ENCODE results near the gene PLN.

Gene PLN

DNA sequence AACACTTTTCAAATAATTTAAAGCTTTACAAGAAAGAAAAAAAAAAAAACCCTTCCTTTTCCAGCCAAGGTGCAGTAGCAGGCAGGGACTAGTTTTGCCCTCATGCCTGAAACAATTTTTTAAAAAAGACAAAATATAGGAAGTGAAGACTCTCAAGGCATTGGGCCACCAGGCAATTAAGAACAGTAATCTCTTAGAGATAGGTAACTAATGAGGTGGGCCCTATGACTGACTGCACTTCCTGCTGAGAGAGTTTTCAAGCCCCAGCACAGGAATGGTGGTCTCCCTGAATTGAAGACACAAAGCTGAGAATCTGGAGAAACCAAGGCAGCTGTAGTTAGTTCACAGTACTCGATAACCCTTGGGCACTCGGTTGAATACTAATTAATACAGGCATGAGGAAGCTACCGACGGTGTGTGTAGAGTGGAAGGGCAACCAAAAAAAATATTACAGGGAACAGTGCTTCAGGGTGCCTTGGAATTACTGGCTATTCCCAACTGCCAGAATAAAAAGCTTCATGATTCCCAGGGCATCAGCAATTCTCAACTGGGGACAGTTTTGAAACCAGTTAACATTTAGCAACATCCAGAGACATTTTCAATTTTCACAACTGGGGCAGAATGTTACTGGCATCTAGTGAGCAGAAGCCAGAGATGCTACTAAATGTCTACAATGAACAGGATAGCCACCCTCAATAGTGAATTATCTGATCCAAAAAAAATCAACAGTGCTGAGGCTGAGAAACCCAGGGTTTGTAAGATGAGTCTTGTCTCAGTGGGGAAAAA lies 36.0 kb upstream of the PLN start:
- Histone ChIP-seq H3K27me3 (replicated peaks; ENCODE audit: control insufficient read depth, insufficient read depth, low read length, poor library complexity, severe bottlenecking) (no peaks in the 10 kb centered on the region), H3K4me1 (ENCODE audit: control insufficient read depth, insufficient read depth, low read length, poor library complexity, severe bottlenecking) (no peaks in the 10 kb centered on the region), H3K4me3 (ENCODE audit: insufficient read depth, low read depth, low read length, poor library complexity, severe bottlenecking) (no peak overlapping the region), H3K27ac (ENCODE audit: insufficient read depth, low read length, poor library complexity, severe bottlenecking) (no peak overlapping the region), H3K36me3 (ENCODE audit: control insufficient read depth, insufficient read depth, low read length) (peaks cover 3% of the 10 kb centered on the region), H3K9me3 (ENCODE audit: control insufficient read depth, low read length) (no peaks in the 10 kb centered on the region)
- no peak for DNase-seq

DNA sequence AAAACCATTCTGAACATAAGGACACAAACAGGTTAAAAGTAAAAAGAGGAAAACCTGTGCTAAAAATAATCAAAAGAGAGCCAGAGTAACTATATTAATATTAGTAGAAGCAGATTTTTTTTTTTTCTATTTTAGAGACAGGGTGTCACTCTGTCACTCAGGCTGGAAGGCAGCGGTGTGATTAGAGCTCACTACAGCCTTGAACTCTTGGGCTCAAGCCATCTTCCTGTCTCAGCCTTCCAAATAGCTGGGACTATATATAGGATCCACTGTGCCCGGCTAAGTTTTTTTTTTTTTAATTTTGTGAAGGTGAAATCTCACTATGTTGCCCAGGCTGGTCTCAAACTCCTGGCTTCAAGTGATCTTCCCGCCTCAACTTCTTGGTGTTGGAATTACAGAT lies 33.4 kb upstream of the PLN start:
- Histone ChIP-seq H3K27ac (ENCODE audit: insufficient read depth, low read length, poor library complexity, severe bottlenecking) (no peak overlapping the region), H3K4me3 (ENCODE audit: insufficient read depth, low read depth, low read length, poor library complexity, severe bottlenecking) (no peak overlapping the region), H3K36me3 (ENCODE audit: control insufficient read depth, insufficient read depth, low read length) (peaks cover 3% of the 10 kb centered on the region), H3K4me1 (ENCODE audit: control insufficient read depth, insufficient read depth, low read length, poor library complexity, severe bottlenecking) (no peaks in the 10 kb centered on the region), H3K27me3 (replicated peaks; ENCODE audit: control insufficient read depth, insufficient read depth, low read length, poor library complexity, severe bottlenecking) (no peaks in the 10 kb centered on the region), H3K9me3 (ENCODE audit: control insufficient read depth, low read length) (no peaks in the 10 kb centered on the region)
- DNase-seq, result no peak

DNA sequence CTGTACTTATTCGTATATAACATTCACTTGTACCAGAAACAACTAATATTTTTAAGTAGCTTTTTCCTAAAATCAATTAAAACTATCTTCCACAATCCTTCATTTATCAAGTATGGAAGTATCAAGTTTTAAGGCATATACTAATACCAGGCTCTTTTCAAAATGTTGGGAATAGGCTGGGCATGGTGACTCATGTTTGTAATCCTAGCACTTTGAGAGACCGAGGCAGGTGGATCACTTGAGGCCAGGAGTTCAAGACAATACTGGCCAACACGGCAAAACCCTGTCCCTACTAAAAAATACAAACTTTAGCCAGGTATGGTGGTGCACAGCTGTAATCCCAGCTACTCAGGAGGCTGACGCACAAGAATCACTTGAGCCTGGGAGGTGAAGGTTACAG lies 25.7 kb upstream of the PLN start:
- H3K27ac ChIP-seq (ENCODE audit: insufficient read depth, low read length, poor library complexity, severe bottlenecking), result no peak overlapping the region
- peaks cover 14% of the 10 kb centered on the region for H3K36me3 ChIP-seq (ENCODE audit: control insufficient read depth, insufficient read depth, low read length)
- peaks cover 4% of the 10 kb centered on the region for H3K4me1 ChIP-seq (ENCODE audit: control insufficient read depth, insufficient read depth, low read length, poor library complexity, severe bottlenecking)
- no peak for DNase-seq
- no peak overlapping the region for H3K4me3 ChIP-seq (ENCODE audit: insufficient read depth, low read depth, low read length, poor library complexity, severe bottlenecking)
- H3K9me3 ChIP-seq (ENCODE audit: control insufficient read depth, low read length), result no peaks in the 10 kb centered on the region
- no peaks in the 10 kb centered on the region for H3K27me3 ChIP-seq (replicated peaks; ENCODE audit: control insufficient read depth, insufficient read depth, low read length, poor library complexity, severe bottlenecking)

DNA sequence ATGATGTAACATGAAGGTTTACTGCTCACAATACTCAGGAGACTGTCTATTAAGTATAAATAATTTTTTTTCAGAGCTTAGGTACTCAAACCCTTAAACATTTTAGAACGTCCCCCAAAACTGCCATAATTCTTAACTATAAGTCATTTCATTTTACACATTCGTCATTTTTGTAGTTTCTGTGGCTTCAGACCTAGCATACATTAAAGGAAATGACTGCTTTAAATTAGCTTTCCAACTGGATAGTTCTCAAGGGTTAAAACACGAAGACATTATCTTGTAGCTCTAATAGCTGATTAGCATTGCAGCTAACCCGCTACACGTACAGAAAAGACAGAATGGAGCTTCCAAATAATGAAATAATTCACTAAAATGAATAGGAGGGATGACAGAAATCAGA lies 24.9 kb upstream of the PLN start:
- no peaks in the 10 kb centered on the region for H3K27me3 ChIP-seq (replicated peaks; ENCODE audit: control insufficient read depth, insufficient read depth, low read length, poor library complexity, severe bottlenecking)
- DNase-seq, result no peak
- peaks cover 4% of the 10 kb centered on the region for H3K4me1 ChIP-seq (ENCODE audit: control insufficient read depth, insufficient read depth, low read length, poor library complexity, severe bottlenecking)
- H3K27ac ChIP-seq (ENCODE audit: insufficient read depth, low read length, poor library complexity, severe bottlenecking), result no peak overlapping the region
- H3K9me3 ChIP-seq (ENCODE audit: control insufficient read depth, low read length), result no peaks in the 10 kb centered on the region
- no peak overlapping the region for H3K4me3 ChIP-seq (ENCODE audit: insufficient read depth, low read depth, low read length, poor library complexity, severe bottlenecking)
- H3K36me3 ChIP-seq (ENCODE audit: control insufficient read depth, insufficient read depth, low read length), result peaks cover 14% of the 10 kb centered on the region

DNA sequence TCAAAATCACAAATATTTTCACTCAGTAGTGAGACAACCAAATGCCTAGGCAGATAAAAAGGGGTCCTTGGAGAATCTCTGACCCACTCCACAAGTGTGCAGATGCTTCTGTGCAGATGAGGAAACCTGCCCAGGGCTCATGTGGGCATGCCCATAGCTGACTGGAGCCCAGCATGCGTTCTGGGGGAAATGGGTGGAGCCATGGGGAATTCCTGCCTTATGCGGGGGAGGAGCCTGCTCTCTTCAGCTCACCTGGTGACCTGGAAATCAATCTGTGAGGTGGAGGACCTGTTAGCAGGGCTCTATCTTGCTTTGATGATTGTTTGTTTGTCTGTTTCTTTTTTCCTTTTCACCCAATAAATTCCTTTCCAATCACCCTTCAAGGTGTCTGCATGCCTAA lies 23.4 kb upstream of the PLN start:
- H3K9me3 ChIP-seq (ENCODE audit: control insufficient read depth, low read length), result no peaks in the 10 kb centered on the region
- peaks cover 14% of the 10 kb centered on the region for H3K36me3 ChIP-seq (ENCODE audit: control insufficient read depth, insufficient read depth, low read length)
- H3K4me1 ChIP-seq (ENCODE audit: control insufficient read depth, insufficient read depth, low read length, poor library complexity, severe bottlenecking), result peaks cover 4% of the 10 kb centered on the region
- H3K27ac ChIP-seq (ENCODE audit: insufficient read depth, low read length, poor library complexity, severe bottlenecking), result no peak overlapping the region
- no peak for DNase-seq
- H3K4me3 ChIP-seq (ENCODE audit: insufficient read depth, low read depth, low read length, poor library complexity, severe bottlenecking), result no peak overlapping the region
- no peaks in the 10 kb centered on the region for H3K27me3 ChIP-seq (replicated peaks; ENCODE audit: control insufficient read depth, insufficient read depth, low read length, poor library complexity, severe bottlenecking)

DNA sequence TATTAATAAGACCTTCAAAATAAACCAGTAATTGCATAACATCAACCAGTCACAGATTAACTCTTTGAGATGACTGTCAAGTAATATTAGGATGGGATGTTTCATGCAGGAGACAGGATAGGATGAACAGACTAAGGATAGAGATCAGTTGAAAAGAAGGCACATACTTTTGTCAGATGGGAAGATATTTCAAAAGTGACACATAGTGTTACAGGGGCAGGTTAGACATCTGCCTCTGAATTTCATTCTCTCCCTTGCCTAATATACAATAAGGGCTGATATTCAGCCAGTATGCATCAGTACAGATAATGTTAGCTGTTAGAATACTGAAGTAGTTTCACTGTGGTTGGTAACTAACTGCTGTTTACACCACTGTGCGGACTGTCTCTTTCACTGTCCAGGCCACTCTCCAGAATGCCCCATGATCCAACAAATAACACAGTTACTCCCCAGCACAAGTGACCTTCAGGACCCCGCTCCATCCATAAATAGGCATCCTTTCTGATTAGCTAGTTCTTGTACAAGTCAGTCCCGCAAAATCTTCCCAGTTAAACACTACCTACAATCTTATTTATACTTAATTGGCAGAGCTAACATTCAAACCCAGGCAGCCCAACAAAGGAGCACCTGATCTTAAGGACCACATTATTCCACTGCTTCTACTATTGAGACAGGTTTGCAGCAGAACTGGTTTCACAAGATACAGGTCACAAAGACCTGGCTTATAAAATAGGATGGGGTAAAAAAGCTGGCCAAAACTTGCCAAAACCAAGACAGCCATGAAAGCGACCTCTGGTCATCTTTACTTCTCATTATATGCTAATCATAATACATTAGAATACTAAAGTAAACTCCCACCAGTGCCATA lies 21.9 kb upstream of the PLN start:
- H3K4me3 ChIP-seq (ENCODE audit: insufficient read depth, low read depth, low read length, poor library complexity, severe bottlenecking), result no peak overlapping the region
- no peak for DNase-seq
- peaks cover 14% of the 10 kb centered on the region for H3K36me3 ChIP-seq (ENCODE audit: control insufficient read depth, insufficient read depth, low read length)
- H3K27me3 ChIP-seq (replicated peaks; ENCODE audit: control insufficient read depth, insufficient read depth, low read length, poor library complexity, severe bottlenecking), result no peaks in the 10 kb centered on the region
- H3K27ac ChIP-seq (ENCODE audit: insufficient read depth, low read length, poor library complexity, severe bottlenecking), result no peak overlapping the region
- H3K4me1 ChIP-seq (ENCODE audit: control insufficient read depth, insufficient read depth, low read length, poor library complexity, severe bottlenecking), result peaks cover 4% of the 10 kb centered on the region
- no peaks in the 10 kb centered on the region for H3K9me3 ChIP-seq (ENCODE audit: control insufficient read depth, low read length)

DNA sequence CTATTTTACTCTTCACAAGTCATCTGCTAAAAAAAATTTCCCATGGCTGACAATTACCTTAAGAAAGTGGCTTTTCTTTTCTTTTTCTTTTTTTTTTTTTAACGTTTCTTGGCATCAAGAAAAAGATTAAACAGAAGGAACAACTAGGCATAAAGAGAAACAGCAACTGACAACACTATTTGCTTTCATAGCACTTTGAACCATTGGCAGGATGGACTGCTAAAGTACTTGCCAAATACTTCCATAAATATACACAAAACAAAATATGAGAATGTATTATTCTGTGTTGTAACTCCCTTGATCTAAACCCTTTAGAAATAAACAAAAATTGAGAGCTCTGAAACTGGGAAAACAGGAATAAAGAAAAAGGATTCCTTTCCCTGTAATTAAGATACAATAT lies 20.0 kb upstream of the PLN start:
- no peak overlapping the region for H3K4me3 ChIP-seq (ENCODE audit: insufficient read depth, low read depth, low read length, poor library complexity, severe bottlenecking)
- H3K36me3 ChIP-seq (ENCODE audit: control insufficient read depth, insufficient read depth, low read length), result peaks cover 5% of the 10 kb centered on the region
- no peaks in the 10 kb centered on the region for H3K9me3 ChIP-seq (ENCODE audit: control insufficient read depth, low read length)
- no peaks in the 10 kb centered on the region for H3K27me3 ChIP-seq (replicated peaks; ENCODE audit: control insufficient read depth, insufficient read depth, low read length, poor library complexity, severe bottlenecking)
- DNase-seq, result no peak
- H3K27ac ChIP-seq (ENCODE audit: insufficient read depth, low read length, poor library complexity, severe bottlenecking), result no peak overlapping the region
- H3K4me1 ChIP-seq (ENCODE audit: control insufficient read depth, insufficient read depth, low read length, poor library complexity, severe bottlenecking), result peaks cover 4% of the 10 kb centered on the region

DNA sequence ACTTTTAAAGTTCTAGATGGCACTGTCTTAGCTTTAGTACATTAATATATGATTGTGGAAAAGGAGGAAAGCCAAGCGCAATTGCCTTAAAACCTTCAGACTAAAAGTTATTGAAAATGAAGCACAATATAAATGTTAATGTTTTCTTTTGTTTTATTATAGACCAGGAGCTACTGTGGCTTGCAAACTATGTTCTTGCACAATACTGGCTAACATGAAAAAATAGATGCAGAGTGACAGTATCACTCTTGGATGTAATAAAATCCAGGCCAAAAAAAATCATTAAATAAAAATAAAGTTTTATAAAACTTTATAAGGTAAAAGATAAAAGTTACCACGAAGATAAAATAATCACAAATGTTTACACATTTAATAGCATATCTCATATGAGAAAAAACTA lies 18.3 kb upstream of the PLN start:
- H3K27ac ChIP-seq (ENCODE audit: insufficient read depth, low read length, poor library complexity, severe bottlenecking), result no peak overlapping the region
- no peak overlapping the region for H3K4me3 ChIP-seq (ENCODE audit: insufficient read depth, low read depth, low read length, poor library complexity, severe bottlenecking)
- H3K27me3 ChIP-seq (replicated peaks; ENCODE audit: control insufficient read depth, insufficient read depth, low read length, poor library complexity, severe bottlenecking), result no peaks in the 10 kb centered on the region
- H3K9me3 ChIP-seq (ENCODE audit: control insufficient read depth, low read length), result no peaks in the 10 kb centered on the region
- peaks cover 2% of the 10 kb centered on the region for H3K4me1 ChIP-seq (ENCODE audit: control insufficient read depth, insufficient read depth, low read length, poor library complexity, severe bottlenecking)
- DNase-seq, result no peak
- H3K36me3 ChIP-seq (ENCODE audit: control insufficient read depth, insufficient read depth, low read length), result no peaks in the 10 kb centered on the region

DNA sequence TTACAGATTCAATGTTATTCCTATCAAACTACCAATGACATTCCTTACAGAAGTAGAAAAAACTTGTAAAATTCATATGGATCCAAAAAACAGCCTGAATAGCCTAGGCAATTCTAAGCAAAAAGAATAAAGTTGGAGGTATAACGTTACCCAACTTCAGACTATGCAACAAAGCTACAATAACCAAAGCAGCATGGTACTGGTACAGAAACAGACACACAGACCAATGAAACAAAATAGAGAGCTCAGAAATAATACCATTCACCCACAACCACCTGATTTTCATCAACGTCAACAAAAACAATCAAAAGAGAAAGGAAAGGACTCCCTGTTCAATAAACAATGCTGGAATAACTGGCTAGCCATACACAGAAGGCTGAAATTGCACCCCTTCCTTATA lies 17.2 kb upstream of the PLN start:
- no peaks in the 10 kb centered on the region for H3K27me3 ChIP-seq (replicated peaks; ENCODE audit: control insufficient read depth, insufficient read depth, low read length, poor library complexity, severe bottlenecking)
- DNase-seq, result no peak
- no peak overlapping the region for H3K27ac ChIP-seq (ENCODE audit: insufficient read depth, low read length, poor library complexity, severe bottlenecking)
- no peaks in the 10 kb centered on the region for H3K36me3 ChIP-seq (ENCODE audit: control insufficient read depth, insufficient read depth, low read length)
- no peaks in the 10 kb centered on the region for H3K9me3 ChIP-seq (ENCODE audit: control insufficient read depth, low read length)
- no peaks in the 10 kb centered on the region for H3K4me1 ChIP-seq (ENCODE audit: control insufficient read depth, insufficient read depth, low read length, poor library complexity, severe bottlenecking)
- no peak overlapping the region for H3K4me3 ChIP-seq (ENCODE audit: insufficient read depth, low read depth, low read length, poor library complexity, severe bottlenecking)

DNA sequence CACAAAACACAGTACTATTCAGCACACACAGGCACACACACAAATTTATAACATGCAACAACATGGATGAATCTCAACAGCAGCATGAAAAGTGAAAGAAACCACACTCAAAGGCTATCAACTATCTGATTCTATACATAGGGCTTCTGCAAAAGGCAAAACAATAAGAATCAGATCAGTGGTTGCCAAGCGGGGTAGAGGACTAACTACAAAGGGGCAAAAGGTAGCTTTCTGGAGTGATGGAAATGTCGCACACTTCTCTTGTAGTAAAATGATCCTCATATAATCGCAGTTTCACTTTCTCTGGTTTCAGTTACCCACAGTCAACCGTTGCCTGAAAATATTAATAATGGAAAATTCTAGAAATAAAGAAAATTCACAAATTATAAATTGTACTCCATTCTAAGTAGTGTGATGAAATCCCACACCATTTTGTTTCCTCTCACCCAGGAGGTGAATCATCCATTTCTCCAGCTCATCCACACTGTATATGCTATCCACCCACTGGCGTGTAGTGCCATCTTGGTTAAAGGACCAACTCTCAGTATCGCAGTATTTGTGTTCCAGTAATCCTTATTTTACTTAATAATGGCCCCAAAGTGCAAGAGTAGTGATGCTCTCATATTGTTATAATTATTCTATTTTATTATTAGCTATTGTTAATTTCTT lies 12.8 kb upstream of the PLN start:
- H3K9me3 ChIP-seq (ENCODE audit: control insufficient read depth, low read length), result no peaks in the 10 kb centered on the region
- H3K27me3 ChIP-seq (replicated peaks; ENCODE audit: control insufficient read depth, insufficient read depth, low read length, poor library complexity, severe bottlenecking), result no peaks in the 10 kb centered on the region
- no peak overlapping the region for H3K27ac ChIP-seq (ENCODE audit: insufficient read depth, low read length, poor library complexity, severe bottlenecking)
- H3K36me3 ChIP-seq (ENCODE audit: control insufficient read depth, insufficient read depth, low read length), result no peaks in the 10 kb centered on the region
- DNase-seq, result no peak
- no peaks in the 10 kb centered on the region for H3K4me1 ChIP-seq (ENCODE audit: control insufficient read depth, insufficient read depth, low read length, poor library complexity, severe bottlenecking)
- no peak overlapping the region for H3K4me3 ChIP-seq (ENCODE audit: insufficient read depth, low read depth, low read length, poor library complexity, severe bottlenecking)
